Liver (tissue), 9 donors: ENCODE results near the gene CD82. TPM values are rescaled to one million over a fixed set of nuclear protein-coding genes. Genes with fewer than 3 reads are reported as not detected.

Source experiments
- DNase-seq: peaks from one replicate; pipeline ENCODE4 v3.0.0-alpha.2; 2017; ENCODE audit warnings: low spot score
- H3K27ac ChIP-seq, 2 donors: one replicate each; pipeline ENCODE4 v1.7.0; 2013; ENCODE audit warnings: inconsistent platforms in 2 of 2, low read length in 2 of 2, control low read depth in 1 of 2, low read depth in 1 of 2, mild to moderate bottlenecking in 1 of 2
- H3K27me3 ChIP-seq, 4 donors: one replicate each; pipeline versions ENCODE4 v1.6.1 to v1.7.0; 2013; ENCODE audit warnings: low read length in 3 of 4, inconsistent platforms in 1 of 4, mild to moderate bottlenecking in 1 of 4, moderate library complexity in 1 of 4; ENCODE audit not compliant: control insufficient read depth in 4 of 4, insufficient read depth in 4 of 4
- H3K36me3 ChIP-seq, 4 donors: one replicate each; pipeline versions ENCODE4 v1.6.1 to v1.7.0; 2013; ENCODE audit warnings: low read length in 3 of 4, mild to moderate bottlenecking in 3 of 4, low read depth in 1 of 4, moderate library complexity in 1 of 4; ENCODE audit not compliant: control insufficient read depth in 4 of 4, insufficient read depth in 3 of 4
- H3K4me1 ChIP-seq, 4 donors: one replicate each; pipeline versions ENCODE4 v1.6.1 to v1.7.0; 2013; ENCODE audit warnings: low read length in 3 of 4, mild to moderate bottlenecking in 3 of 4, moderate library complexity in 1 of 4; ENCODE audit not compliant: control insufficient read depth in 4 of 4, insufficient read depth in 4 of 4
- H3K4me3 ChIP-seq, 3 donors: one replicate each; pipeline versions ENCODE4 v1.6.1 to v1.7.0; 2013; ENCODE audit warnings: low read length in 3 of 3, control low read depth in 1 of 3, low read depth in 1 of 3, mild to moderate bottlenecking in 1 of 3
- H3K9ac ChIP-seq, 2 donors: one replicate each; pipeline ENCODE4 v1.7.0; 2013; ENCODE audit warnings: low read length in 2 of 2, mild to moderate bottlenecking in 2 of 2, moderate library complexity in 2 of 2, control low read depth in 1 of 2, low read depth in 1 of 2
- H3K9me3 ChIP-seq, 4 donors: one replicate each; pipeline versions ENCODE4 v1.6.1 to v1.7.0; 2013; ENCODE audit warnings: low read length in 3 of 4; ENCODE audit not compliant: control insufficient read depth in 4 of 4
- ATF3 ChIP-seq: IDR thresholded peaks from 2 replicates; pipeline ENCODE4 v1.6.1; 2016; ENCODE audit warnings: antibody characterized with exemption
- CTCF ChIP-seq: fragments of 150-350 bp; IDR thresholded peaks from 2 replicates; pipeline ENCODE4 v1.5.1; 2017; ENCODE audit warnings: improper control_type of control experiment, low read depth, low read length; ENCODE audit not compliant: missing input control
- EGR1 ChIP-seq, 2 donors: IDR thresholded peaks; 2 replicates each; pipeline ENCODE4 v1.6.1; 2016 to 2018; ENCODE audit warnings: antibody characterized with exemption in 2 of 2, low read depth in 2 of 2
- GABPA ChIP-seq, 2 donors: IDR thresholded peaks in 1 of 2; conservative IDR thresholded peaks in 1 of 2; 2 replicates each; pipeline ENCODE4 v1.6.1; 2016; ENCODE audit warnings: antibody characterized with exemption in 2 of 2, mild to moderate bottlenecking in 1 of 2, moderate library complexity in 1 of 2
- HNF4A ChIP-seq, 2 donors: conservative IDR thresholded peaks; 2 replicates each; pipeline ENCODE4 v1.6.1; 2016; ENCODE audit warnings: antibody characterized with exemption in 2 of 2, mild to moderate bottlenecking in 2 of 2
- JUND ChIP-seq, 2 donors: IDR thresholded peaks; 2 replicates each; pipeline ENCODE4 v1.6.1; 2016; ENCODE audit warnings: antibody characterized with exemption in 2 of 2
- MAX ChIP-seq: IDR thresholded peaks from 2 replicates; pipeline ENCODE4 v1.6.1; 2016; ENCODE audit warnings: antibody characterized with exemption
- NR2F2 ChIP-seq: IDR thresholded peaks from 2 replicates; pipeline ENCODE4 v1.6.1; 2016; ENCODE audit warnings: antibody characterized with exemption
- RAD21 ChIP-seq, 2 donors: IDR thresholded peaks; 2 replicates each; pipeline ENCODE4 v1.6.1; 2016; ENCODE audit warnings: antibody characterized with exemption in 2 of 2, mild to moderate bottlenecking in 2 of 2
- REST ChIP-seq: IDR thresholded peaks from 2 replicates; pipeline ENCODE4 v1.6.1; 2016; ENCODE audit warnings: antibody characterized with exemption, mild to moderate bottlenecking
- RXRA ChIP-seq, 2 donors: IDR thresholded peaks; 2 replicates each; pipeline ENCODE4 v1.6.1; 2017 to 2018; ENCODE audit warnings: antibody characterized with exemption in 2 of 2, mild to moderate bottlenecking in 1 of 2
- SP1 ChIP-seq: IDR thresholded peaks from 2 replicates; pipeline ENCODE4 v1.6.1; 2018; ENCODE audit warnings: antibody characterized with exemption, mild to moderate bottlenecking
- TAF1 ChIP-seq: conservative IDR thresholded peaks from 2 replicates; pipeline ENCODE4 v1.6.1; 2016; ENCODE audit warnings: antibody characterized with exemption, mild to moderate bottlenecking
- YY1 ChIP-seq: IDR thresholded peaks from 2 replicates; pipeline ENCODE4 v1.6.1; 2016; ENCODE audit warnings: antibody characterized with exemption, mild to moderate bottlenecking
- ZBTB33 ChIP-seq: IDR thresholded peaks from 2 replicates; pipeline ENCODE4 v1.6.1; 2016; ENCODE audit warnings: antibody characterized with exemption
- WGBS: extraction: QIAGEN DNeasy Blood & Tissue Kit; methylation state at CpG from one replicate; pipeline ENCODE4 v1.1.7; 2013; 5-methylcytosine and 5-hydroxymethylcytosine counted together
- polyA plus RNA-seq, 2 donors: library from polyadenylated mRNA; stranded (reverse) in 1 of 2; unstranded in 1 of 2; fragments of 200-250 nt in 1 of 2; fragments of >200 nt in 1 of 2; fragmentation: Nextera tagmentation in 1 of 2; extraction: Ambion mirVana in 1 of 2; gene quantifications; one replicate each; pipeline versions ENCODE4 v1.2.1 to v1.2.3, GENCODE V29; 2013 to 2015
- total RNA-seq, 2 donors: library from RNA; depleted of rRNA; stranded (reverse); fragments of >200 nt; gene quantifications; one replicate each; pipeline ENCODE4 v1.2.3, GENCODE V29; 2014
- donor health status: healthy.
- donor health status: healthy.
- donor health status: healthy.
- donor health status: healthy.
- donor health status: healthy.

CD82 gene
- total and polyA plus RNA-seq, 4 donors = 27.4 to 82.6 (median 47.8) TPM

GRCh38 chr11:44564166-44564565 is 1.3 kb upstream of the CD82 start (continued):
- no peak for TF ChIP-seq CTCF
- peak; percentile 12 for TF ChIP-seq MAX
- TF ChIP-seq NR2F2 = no peak
- no peak for TF ChIP-seq YY1
- no peak for TF ChIP-seq JUND (IDR thresholded peaks at IDR 0.05)

- peaks cover 5 to 28% (median 20%) of the 10 kb centered on the region in 4 donors for H3K4me1 ChIP-seq
- under 1% methylated on average over 22 of the region's 22 CpGs for WGBS
- no peaks in the 10 kb centered on the region for H3K9me3 ChIP-seq
- H3K36me3 ChIP-seq = no peaks in the 10 kb centered on the region
- no peaks in the 10 kb centered on the region for H3K27me3 ChIP-seq
- H3K9ac ChIP-seq = peak overlapping the region; percentile 70
- peak overlapping the region in 2 of 3 donors; percentile 49 to 65 for H3K4me3 ChIP-seq
- TF ChIP-seq SP1 (no peak), REST (peak; percentile 65), NR2F2 (no peak), YY1 (peak; percentile 55), MAX (no peak), TAF1 (no peak), RAD21 (IDR thresholded peaks at IDR 0.05) (no peak), CTCF (no peak), JUND (IDR thresholded peaks at IDR 0.05) (no peak), HNF4A (conservative IDR thresholded peaks at IDR 0.05) (peak in 1 of 2 donors; percentile 20), EGR1 (IDR thresholded peaks at IDR 0.05; ENCODE audit: low read depth in 2 of 2) (peak in 1 of 2 donors; percentile 60), ATF3 (no peak), GABPA (IDR thresholded peaks at IDR 0.05 in 1 of 2, conservative IDR thresholded peaks at IDR 0.05 in 1 of 2) (peak in 1 of 2 donors; percentile 39), ZBTB33 (peak; percentile 27), RXRA (IDR thresholded peaks at IDR 0.05) (no peak)
- DNase-seq = no peak
- peak overlapping the region; percentile 92 to 94 for H3K27ac ChIP-seq
Measured at GRCh38 chr11:44564670-44565210, 723 bp upstream of the CD82 start.
